T-helper 17 cell (primary cell): ENCODE data around the gene CREG2. TPM values are rescaled to one million over a fixed set of nuclear protein-coding genes. Genes with fewer than 3 reads are reported as not detected.

Source experiments
- ATAC-seq: fragments of 150-1000 bp; cut with Tn5 transposase; 2 replicates; pipeline ENCODE4 v1.10.0; 2021; ENCODE audit warnings: mild to moderate bottlenecking, moderate library complexity
- DNase-seq, 3 donors: peaks; one replicate each; pipeline versions ENCODE4 v3.0.0 to v3.0.0-alpha.2; 2020 to 2021
- H3K9me3 ChIP-seq: one replicate; pipeline ENCODE4 v1.7.0; 2013; ENCODE audit warnings: low read length, mild to moderate bottlenecking; ENCODE audit not compliant: control insufficient read depth, poor library complexity, severe bottlenecking
- H3K27ac Mint-ChIP-seq: one replicate; pipeline ENCODE4 v1.8.0; 2022; ENCODE audit warnings: mild to moderate bottlenecking, moderate library complexity, mixed read lengths
- H3K27me3 Mint-ChIP-seq: one replicate; pipeline ENCODE4 v1.8.0; 2022; ENCODE audit warnings: mixed read lengths
- H3K36me3 Mint-ChIP-seq: one replicate; pipeline ENCODE4 v1.8.0; 2022; ENCODE audit warnings: low read depth, mixed read lengths
- H3K4me1 Mint-ChIP-seq: one replicate; pipeline ENCODE4 v1.8.0; 2022; ENCODE audit warnings: mild to moderate bottlenecking, mixed read lengths
- H3K4me3 Mint-ChIP-seq: one replicate; pipeline ENCODE4 v1.8.0; 2022; ENCODE audit warnings: mild to moderate bottlenecking, moderate library complexity, mixed read lengths
- total RNA-seq, 4 donors: library from RNA in 2 of 4; stranded (reverse) in 2 of 4; gene quantifications; one replicate each; pipeline ENCODE4 v1.2.3 and lab custom pipeline; 2022 to 2026

The CREG2 gene
- total RNA-seq, 2 donors from 2014 or later = 0.30 to 0.39 TPM

GRCh38 chr2:101401906-101402305 is 14.6 kb upstream of the CREG2 start:
- no peak overlapping the region for H3K27ac Mint-ChIP-seq
- no peak overlapping the region for H3K4me3 Mint-ChIP-seq
- no peak for DNase-seq
- ATAC-seq = no peak
- no peaks in the 10 kb centered on the region for H3K9me3 ChIP-seq
- H3K36me3 Mint-ChIP-seq = no peaks in the 10 kb centered on the region
- H3K27me3 Mint-ChIP-seq = peaks cover 65% of the 10 kb centered on the region
- H3K4me1 Mint-ChIP-seq = peaks cover 5% of the 10 kb centered on the region

GRCh38 chr2:101401326-101401665 is 14.0 kb upstream of the CREG2 start:
- no peak overlapping the region for H3K4me3 Mint-ChIP-seq
- H3K36me3 Mint-ChIP-seq = no peaks in the 10 kb centered on the region
- H3K9me3 ChIP-seq = no peaks in the 10 kb centered on the region
- no peak overlapping the region for H3K27ac Mint-ChIP-seq
- ATAC-seq = peak; percentile 48
- DNase-seq = no peak
- H3K4me1 Mint-ChIP-seq = peaks cover 5% of the 10 kb centered on the region
- H3K27me3 Mint-ChIP-seq = peaks cover 66% of the 10 kb centered on the region

- ATAC-seq (peak; percentile 18), DNase-seq (no peak)
- Mint-ChIP-seq H3K27me3 (peaks cover 69% of the 10 kb centered on the region), H3K27ac (no peak overlapping the region), H3K4me3 (no peak overlapping the region), H3K4me1 (peaks cover 3% of the 10 kb centered on the region), H3K36me3 (no peaks in the 10 kb centered on the region)
- H3K9me3 ChIP-seq = no peaks in the 10 kb centered on the region
Observed at GRCh38 chr2:101400506-101401325, 13.4 kb upstream of the CREG2 start.

- Mint-ChIP-seq H3K4me3 (no peak overlapping the region), H3K27ac (no peak overlapping the region), H3K27me3 (peaks cover 69% of the 10 kb centered on the region), H3K36me3 (no peaks in the 10 kb centered on the region), H3K4me1 (peaks cover 3% of the 10 kb centered on the region)
- DNase-seq (no peak), ATAC-seq (no peak)
- H3K9me3 ChIP-seq = no peaks in the 10 kb centered on the region
Observed at GRCh38 chr2:101400048-101400447, 12.7 kb upstream of the CREG2 start.

- ATAC-seq = no peak
- Mint-ChIP-seq H3K4me1 (peaks cover 5% of the 10 kb centered on the region), H3K36me3 (no peaks in the 10 kb centered on the region), H3K4me3 (no peak overlapping the region), H3K27me3 (peaks cover 75% of the 10 kb centered on the region), H3K27ac (no peak overlapping the region)
- no peaks in the 10 kb centered on the region for H3K9me3 ChIP-seq
- DNase-seq = no peak
Observed at GRCh38 chr2:101399021-101399799, 11.9 kb upstream of the CREG2 start.

GRCh38 chr2:101398116-101398821 is 11.0 kb upstream of the CREG2 start:
- no peak for DNase-seq
- H3K27me3 Mint-ChIP-seq = peaks cover 75% of the 10 kb centered on the region
- no peak for ATAC-seq
- H3K27ac Mint-ChIP-seq = no peak overlapping the region
- H3K4me3 Mint-ChIP-seq = no peak overlapping the region
- no peaks in the 10 kb centered on the region for H3K9me3 ChIP-seq
- H3K4me1 Mint-ChIP-seq = peaks cover 5% of the 10 kb centered on the region
- H3K36me3 Mint-ChIP-seq = no peaks in the 10 kb centered on the region

GRCh38 chr2:101396316-101396717 is 9.0 kb upstream of the CREG2 start:
- H3K4me3 Mint-ChIP-seq = no peak overlapping the region

GRCh38 chr2:101395545-101396315 is 8.4 kb upstream of the CREG2 start:
- Mint-ChIP-seq H3K4me3 (no peak overlapping the region), H3K4me1 (peaks cover 5% of the 10 kb centered on the region)

More at GRCh38 chr2:101396316-101396717, 9.0 kb upstream of the CREG2 start:
- ATAC-seq = no peak
- Mint-ChIP-seq H3K36me3 (no peaks in the 10 kb centered on the region), H3K4me1 (peaks cover 5% of the 10 kb centered on the region), H3K27me3 (peaks cover 69% of the 10 kb centered on the region), H3K27ac (no peak overlapping the region)
- no peak for DNase-seq
- no peaks in the 10 kb centered on the region for H3K9me3 ChIP-seq

GRCh38 chr2:101388232-101388631 is 929 bp upstream of the CREG2 start:
- DNase-seq (no peak), ATAC-seq (no peak)
- H3K9me3 ChIP-seq = no peaks in the 10 kb centered on the region
- Mint-ChIP-seq H3K27ac (peak overlapping the region; percentile 43), H3K36me3 (no peaks in the 10 kb centered on the region), H3K4me3 (peak overlapping the region; percentile 84), H3K27me3 (peaks cover 56% of the 10 kb centered on the region), H3K4me1 (peaks cover 6% of the 10 kb centered on the region)

More at GRCh38 chr2:101395545-101396315, 8.4 kb upstream of the CREG2 start:
- Mint-ChIP-seq H3K36me3 (no peaks in the 10 kb centered on the region), H3K27ac (no peak overlapping the region), H3K27me3 (peaks cover 66% of the 10 kb centered on the region)
- DNase-seq = no peak
- ATAC-seq = no peak
- no peaks in the 10 kb centered on the region for H3K9me3 ChIP-seq

GRCh38 chr2:101386599-101387150 is 628 bp downstream of the CREG2 start:
- DNase-seq (no peak), ATAC-seq (no peak)
- Mint-ChIP-seq H3K27ac (no peak overlapping the region), H3K4me3 (peak overlapping the region; percentile 84), H3K36me3 (no peaks in the 10 kb centered on the region), H3K4me1 (peaks cover 6% of the 10 kb centered on the region), H3K27me3 (peaks cover 50% of the 10 kb centered on the region)
- no peaks in the 10 kb centered on the region for H3K9me3 ChIP-seq

GRCh38 chr2:101383016-101383541 is 4.2 kb downstream of the CREG2 start:
- H3K27ac Mint-ChIP-seq = no peak overlapping the region
- H3K36me3 Mint-ChIP-seq = peaks cover 3% of the 10 kb centered on the region
- no peak for ATAC-seq
- peaks cover 6% of the 10 kb centered on the region for H3K4me1 Mint-ChIP-seq
- H3K9me3 ChIP-seq = no peaks in the 10 kb centered on the region
- H3K27me3 Mint-ChIP-seq = peaks cover 27% of the 10 kb centered on the region
- H3K4me3 Mint-ChIP-seq = no peak overlapping the region
- no peak for DNase-seq

GRCh38 chr2:101382442-101382841 is 4.9 kb downstream of the CREG2 start:
- no peak for DNase-seq
- H3K27ac Mint-ChIP-seq = no peak overlapping the region

More at GRCh38 chr2:101382442-101382841, 4.9 kb downstream of the CREG2 start:
- no peak for ATAC-seq
- H3K9me3 ChIP-seq = no peaks in the 10 kb centered on the region
- H3K36me3 Mint-ChIP-seq = peaks cover 3% of the 10 kb centered on the region
- H3K4me3 Mint-ChIP-seq = no peak overlapping the region
- peaks cover 3% of the 10 kb centered on the region for H3K4me1 Mint-ChIP-seq
- H3K27me3 Mint-ChIP-seq = peaks cover 24% of the 10 kb centered on the region
